IMR-90 (cell line): ENCODE results near the gene HMGCLL1. TPM values are rescaled to one million over a fixed set of nuclear protein-coding genes. Genes with fewer than 3 reads are reported as not detected.

Source experiments
- ATAC-seq: fragments of 200-7000 bp; cut with Tn5 transposase; 2 replicates; pipeline ENCODE4 v1.9.1; 2020; ENCODE audit warnings: low read depth, mild to moderate bottlenecking, moderate library complexity
- BruUV-seq: library from RNA; stranded (reverse); fragments of 400-500 nt; replicated peaks from 2 replicates; lab custom pipeline; 2021; lab: Mats Ljungman, UMichigan
- CTCF ChIA-PET: fragments of 300-600 bp; formaldehyde crosslinking; extraction: SDS; loops from one replicate; lab custom pipeline; 2021; ENCODE audit warnings: antibody characterized with exemption; lab: Yijun Ruan, JAX
- POLR2A ChIA-PET: fragments of 300-600 bp; sonication (Branson Sonifier 250); formaldehyde crosslinking; loops from one replicate; lab custom pipeline; 2022; ENCODE audit warnings: antibody characterized with exemption; ENCODE audit not compliant: unreplicated experiment; lab: Charles Lee
- DNase-seq: peaks from one replicate; pipeline ENCODE4 v3.0.0; 2013
- H2AFZ ChIP-seq: replicated peaks from 2 replicates; pipeline ENCODE3; 2013; ENCODE audit warnings: low read length, mild to moderate bottlenecking; ENCODE audit not compliant: poor library complexity
- H2AK5ac ChIP-seq: 2 replicates; pipeline ENCODE4 v1.6.1; 2013; ENCODE audit warnings: low read depth, low read length, inconsistent platforms
- H2AK9ac ChIP-seq: replicated peaks from 2 replicates; pipeline ENCODE3; 2013; ENCODE audit warnings: mild to moderate bottlenecking, low read depth, low read length, moderate library complexity; ENCODE audit not compliant: poor library complexity
- H2BK120ac ChIP-seq: 2 replicates; pipeline ENCODE4 v1.6.1; 2013; ENCODE audit warnings: low read depth, low read length, inconsistent platforms
- H2BK15ac ChIP-seq: 3 replicates; pipeline ENCODE4 v1.6.1; 2013; ENCODE audit warnings: low read depth, low read length, inconsistent platforms
- H2BK20ac ChIP-seq: 2 replicates; pipeline ENCODE4 v1.6.1; 2013; ENCODE audit warnings: low read depth, mild to moderate bottlenecking, inconsistent platforms, low read length, moderate library complexity
- H2BK5ac ChIP-seq: 2 replicates; pipeline ENCODE4 v1.6.1; 2013; ENCODE audit warnings: mild to moderate bottlenecking, low read depth, low read length, inconsistent platforms; ENCODE audit not compliant: poor library complexity, severe bottlenecking
- H3K14ac ChIP-seq: replicated peaks from 2 replicates; pipeline ENCODE4 v1.6.1; 2013; ENCODE audit warnings: low read depth, low read length, inconsistent platforms
- H3K18ac ChIP-seq: 2 replicates; pipeline ENCODE4 v1.6.1; 2013; ENCODE audit warnings: low read depth, low read length, control low read depth
- H3K23ac ChIP-seq: 2 replicates; pipeline ENCODE4 v1.6.1; 2013; ENCODE audit warnings: low read depth, low read length, inconsistent platforms
- H3K27ac ChIP-seq: 2 replicates; pipeline ENCODE4 v1.5.1; 2013; ENCODE audit warnings: mild to moderate bottlenecking, control low read depth, low read length; ENCODE audit not compliant: insufficient read depth
- H3K27me3 ChIP-seq: 2 replicates; pipeline ENCODE4 v1.6.1; 2013; ENCODE audit warnings: low read length; ENCODE audit not compliant: control insufficient read depth, insufficient read depth
- H3K36me3 ChIP-seq: 2 replicates; pipeline ENCODE4 v1.6.1; 2013; ENCODE audit warnings: low read length, mixed read lengths; ENCODE audit not compliant: control insufficient read depth, insufficient read depth
- H3K4ac ChIP-seq: 2 replicates; pipeline ENCODE4 v1.6.1; 2013; ENCODE audit warnings: low read depth, low read length, inconsistent platforms
- H3K4me1 ChIP-seq: 2 replicates; pipeline ENCODE4 v1.6.1; 2013; ENCODE audit warnings: low read length, mixed read lengths; ENCODE audit not compliant: control insufficient read depth, insufficient read depth
- H3K4me2 ChIP-seq: 2 replicates; pipeline ENCODE4 v1.6.1; 2013; ENCODE audit warnings: low read depth, mild to moderate bottlenecking, control low read depth, low read length, moderate library complexity
- H3K4me3 ChIP-seq: 2 replicates; pipeline ENCODE4 v1.5.1; 2013; ENCODE audit warnings: low read depth, mild to moderate bottlenecking, control low read depth, low read length, moderate library complexity; ENCODE audit not compliant: insufficient read depth
- H3K56ac ChIP-seq: 2 replicates; pipeline ENCODE4 v1.6.1; 2013; ENCODE audit warnings: low read length, inconsistent platforms; ENCODE audit not compliant: insufficient read depth; ENCODE audit errors: extremely low read depth
- H3K79me1 ChIP-seq, 2 experiments: 2 replicates each; pipeline ENCODE4 v1.6.1; 2013; ENCODE audit warnings: low read length in 2 of 2, inconsistent platforms in 1 of 2, low read depth in 1 of 2
- H3K9ac ChIP-seq: 2 replicates; pipeline ENCODE4 v1.6.1; 2013; ENCODE audit warnings: low read depth, low read length, control low read depth
- H3K9me1 ChIP-seq: 2 replicates; pipeline ENCODE4 v1.6.1; 2013; ENCODE audit warnings: low read length, inconsistent platforms; ENCODE audit not compliant: insufficient read depth
- H3K9me3 ChIP-seq: 2 replicates; pipeline ENCODE4 v1.6.1; 2013; ENCODE audit warnings: low read length; ENCODE audit not compliant: control insufficient read depth, insufficient read depth
- H4K20me1 ChIP-seq: 2 replicates; pipeline ENCODE4 v1.6.1; 2013; ENCODE audit warnings: low read length, inconsistent platforms; ENCODE audit not compliant: insufficient read depth
- H4K5ac ChIP-seq: 2 replicates; pipeline ENCODE4 v1.6.1; 2013; ENCODE audit warnings: mild to moderate bottlenecking, low read depth, low read length, control low read depth
- H4K8ac ChIP-seq, 2 experiments: 2 replicates each; pipeline ENCODE4 v1.6.1; 2013; ENCODE audit warnings: low read depth in 2 of 2, low read length in 2 of 2, control low read depth in 1 of 2, inconsistent platforms in 1 of 2
- H4K91ac ChIP-seq: 2 replicates; pipeline ENCODE4 v1.6.1; 2013; ENCODE audit warnings: low read depth, low read length, inconsistent platforms; ENCODE audit not compliant: insufficient read depth
- BHLHE40 ChIP-seq: fragments of 150-350 bp; IDR thresholded peaks from 2 replicates; pipeline ENCODE4 v1.6.1; 2016; ENCODE audit warnings: mild to moderate bottlenecking, low read depth, low read length
- CEBPB ChIP-seq: IDR thresholded peaks from 2 replicates; pipeline ENCODE4 v1.6.1; 2012; ENCODE audit warnings: low read depth, low read length, improper control_type of control experiment
- CHD1 ChIP-seq: IDR thresholded peaks from 2 replicates; pipeline ENCODE4 v1.6.1; 2012; ENCODE audit warnings: low read depth, low read length, improper control_type of control experiment
- CTCF ChIP-seq: conservative IDR thresholded peaks from 2 replicates; pipeline ENCODE4 v1.5.1; 2012; ENCODE audit warnings: mild to moderate bottlenecking, low read depth, low read length, improper control_type of control experiment
- ELK1 ChIP-seq: fragments of 150-350 bp; IDR thresholded peaks from 2 replicates; pipeline ENCODE4 v1.6.1; 2016; ENCODE audit warnings: low read depth, mild to moderate bottlenecking, low read length, moderate library complexity, borderline replicate concordance
- FOS ChIP-seq: fragments of 150-350 bp; IDR thresholded peaks from 2 replicates; pipeline ENCODE4 v1.6.1; 2016; ENCODE audit warnings: low read depth, low read length
- MAFK ChIP-seq: IDR thresholded peaks from 2 replicates; pipeline ENCODE4 v1.6.1; 2012; ENCODE audit warnings: low read depth, low read length, improper control_type of control experiment
- MAZ ChIP-seq: IDR thresholded peaks from 2 replicates; pipeline ENCODE4 v1.6.1; 2012; ENCODE audit warnings: low read depth, mild to moderate bottlenecking, low read length, improper control_type of control experiment, moderate library complexity, borderline replicate concordance
- MXI1 ChIP-seq: IDR thresholded peaks from 2 replicates; pipeline ENCODE4 v1.6.1; 2012; ENCODE audit warnings: low read depth, mild to moderate bottlenecking, low read length, moderate library complexity, borderline replicate concordance
- NFE2L2 ChIP-seq: fragments of 150-350 bp; IDR thresholded peaks from 2 replicates; pipeline ENCODE4 v1.6.1; 2016; ENCODE audit warnings: low read depth, mild to moderate bottlenecking, low read length
- POLR2A ChIP-seq: IDR thresholded peaks from 2 replicates; pipeline ENCODE4 v1.6.1; 2012; ENCODE audit warnings: mild to moderate bottlenecking, low read depth, low read length
- RAD21 ChIP-seq: IDR thresholded peaks from 2 replicates; pipeline ENCODE4 v1.6.1; 2012; ENCODE audit warnings: low read length, improper control_type of control experiment
- RCOR1 ChIP-seq: IDR thresholded peaks from 2 replicates; pipeline ENCODE4 v1.6.1; 2012; ENCODE audit warnings: mild to moderate bottlenecking, low read length, improper control_type of control experiment; ENCODE audit not compliant: insufficient replicate concordance
- RFX5 ChIP-seq: IDR thresholded peaks from 2 replicates; pipeline ENCODE4 v1.8.0; 2012; ENCODE audit warnings: low read depth, mild to moderate bottlenecking, low read length, moderate library complexity
- SMC3 ChIP-seq: fragments of 150-350 bp; IDR thresholded peaks from 2 replicates; pipeline ENCODE4 v1.6.1; 2016; ENCODE audit warnings: low read depth, mild to moderate bottlenecking, antibody characterized with exemption, low read length, moderate library complexity
- WGBS, 2 experiments: methylation state at CpG; one replicate each; pipeline versions ENCODE4 v1.1.5 to v1.1.7; 2013; ENCODE audit warnings: missing lambda C conversion rate in 2 of 2; ENCODE audit not compliant: insufficient read length in 1 of 2; ENCODE audit errors: extremely low coverage in 2 of 2; 5-methylcytosine and 5-hydroxymethylcytosine counted together
- dilution Hi-C: fragments of 300-500 bp; cut with HindIII; formaldehyde crosslinking; loops from one replicate; pipeline ENCODE4 v1.14.3; 2018; ENCODE audit warnings: low sequenced_read_pairs; ENCODE audit not compliant: unreplicated experiment
- in situ Hi-C: fragments of 300-500 bp; cut with MboI; formaldehyde crosslinking; loops from 3 replicates; pipeline ENCODE4 v1.14.3; 2019; ENCODE audit warnings: low sequenced_read_pairs, inconsistent platforms, mixed read lengths
- intact Hi-C: fragments of 100-400 bp; cut with micrococcal nuclease; formaldehyde crosslinking; loops from 2 replicates; pipeline ENCODE4 v1.10.0; 2022
- polyA plus RNA-seq, 3 experiments: library from polyadenylated mRNA; depleted of rRNA; stranded (reverse); fragments of >200 nt; gene quantifications; 2 replicates each; pipeline ENCODE4 v1.2.3, GENCODE V29; 2012; ENCODE audit warnings: low replicate concordance in 1 of 3
- total RNA-seq: library from RNA; depleted of rRNA; stranded (reverse); fragments of >200 nt; gene quantifications from 2 replicates; pipeline ENCODE4 v1.2.3, GENCODE V29; 2012
- TF ChIP-seq, protein P1 (sequence below): fragments of 150-350 bp; IDR thresholded peaks from 2 replicates; pipeline ENCODE4 v1.6.1; 2017; ENCODE audit warnings: mild to moderate bottlenecking, antibody characterized with exemption, low read length, low read depth

The HMGCLL1 gene
- total and polyA plus RNA-seq, 2 of the 4 experiments (the other 2 are of a cell fraction): 0.03 TPM; not detected in 1

GRCh38 chr6:55497694-55498093 is 81.3 kb downstream of the HMGCLL1 start:
- Histone ChIP-seq H2BK15ac (no peak overlapping the region), H2AK9ac (no peak overlapping the region), H3K27me3 (no peaks in the 10 kb centered on the region), H2AFZ (no peak overlapping the region), H4K20me1 (no peaks in the 10 kb centered on the region), H3K4ac (no peak overlapping the region), H3K14ac (no peak overlapping the region), H3K9me3 (no peaks in the 10 kb centered on the region), H3K4me2 (no peak overlapping the region), H2BK5ac (no peak overlapping the region), H3K18ac (no peak overlapping the region), H4K5ac (no peak overlapping the region), H2BK120ac (no peak overlapping the region), H4K8ac (no peak overlapping the region), H3K36me3 (no peaks in the 10 kb centered on the region), H3K4me3 (no peak overlapping the region), H2AK5ac (no peak overlapping the region), H3K27ac (no peak overlapping the region), H3K9me1 (no peaks in the 10 kb centered on the region), H3K23ac (no peak overlapping the region), H3K79me1 (no peaks in the 10 kb centered on the region), H4K91ac (no peak overlapping the region), H2BK20ac (no peak overlapping the region), H3K56ac (no peak overlapping the region), H3K9ac (no peak overlapping the region), H3K4me1 (no peaks in the 10 kb centered on the region)
- intact Hi-C loops: no loop called here
- ChIA-PET POLR2A (no interaction called here), CTCF (no interaction called here)
- no peak for ATAC-seq
- no TSS peak for BruUV-seq
- no CpG with 5 or more reads among the region's 3 CpGs for WGBS, 2 experiments
- DNase-seq: no peak
- TF ChIP-seq RFX5 (no peak), POLR2A (no peak), SMC3 (no peak), CEBPB (no peak), RCOR1 (no peak), FOS (no peak), BHLHE40 (no peak), RAD21 (no peak), MXI1 (no peak), MAZ (no peak), ELK1 (no peak), NFE2L2 (no peak), CTCF (no peak), MAFK (no peak), CHD1 (no peak)
- TF ChIP-seq, protein P1, sequence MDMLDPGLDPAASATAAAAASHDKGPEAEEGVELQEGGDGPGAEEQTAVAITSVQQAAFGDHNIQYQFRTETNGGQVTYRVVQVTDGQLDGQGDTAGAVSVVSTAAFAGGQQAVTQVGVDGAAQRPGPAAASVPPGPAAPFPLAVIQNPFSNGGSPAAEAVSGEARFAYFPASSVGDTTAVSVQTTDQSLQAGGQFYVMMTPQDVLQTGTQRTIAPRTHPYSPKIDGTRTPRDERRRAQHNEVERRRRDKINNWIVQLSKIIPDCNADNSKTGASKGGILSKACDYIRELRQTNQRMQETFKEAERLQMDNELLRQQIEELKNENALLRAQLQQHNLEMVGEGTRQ: no peak
- dilution Hi-C loops: no loop called here
- in situ Hi-C loops: no loop called here
